HepG2 (cell line): ENCODE data around the gene XXYLT1. TPM values are rescaled to one million over a fixed set of nuclear protein-coding genes. Genes with fewer than 3 reads are reported as not detected.
A peak's percentile ranks its signal among the peaks of the same experiment; 100 is the strongest.
"Not testable (repeated sequence)": the region's sequence is repeated elsewhere in the genome, so short reads cannot be mapped to it uniquely, and the experiment has no call there.

Source experiments
- ATAC-seq: fragments of 200-7000 bp; cut with Tn5 transposase; 3 replicates; pipeline ENCODE4 v1.9.1; 2020; ENCODE audit warnings: mild to moderate bottlenecking, moderate library complexity
- BruUV-seq: library from RNA; stranded (reverse); fragments of 400-500 nt; replicated peaks from 2 replicates; lab custom pipeline; 2021; lab: Mats Ljungman, UMichigan
- CTCF ChIA-PET: fragments of 300-600 bp; formaldehyde crosslinking; extraction: SDS; loops from one replicate; lab custom pipeline; 2021; ENCODE audit warnings: low total read pairs, inconsistent platforms, low intra/inter-chr PET ratio; lab: Yijun Ruan, JAX
- POLR2A ChIA-PET: fragments of 350-600 bp; sonication (Branson Sonifier 250); formaldehyde crosslinking; loops from one replicate; lab custom pipeline; 2020; ENCODE audit warnings: antibody characterized with exemption, inconsistent platforms; lab: Yijun Ruan, JAX
- DNase-seq: peaks from one replicate; pipeline ENCODE4 v3.0.0-alpha.2; 2015; ENCODE audit warnings: low spot score
- FAIRE-seq: peaks from 3 replicates; lab custom pipeline; 2011; peaks lifted over from hg19 to GRCh38; lab: Jason Lieb, UNC
- H2AFZ ChIP-seq: one replicate; pipeline ENCODE4 v1.6.1; 2011; ENCODE audit warnings: low read length, inconsistent platforms
- H3K27ac ChIP-seq: fragments of 300-600 bp; 3 replicates; pipeline ENCODE4 v1.8.0; 2011; ENCODE audit warnings: mixed run types, mild to moderate bottlenecking, mixed read lengths, low read length, inconsistent platforms; ENCODE audit not compliant: insufficient read depth; ENCODE audit errors: extremely low read length
- H3K27me3 ChIP-seq, 2 experiments: fragments of 200-600 bp in 1 of 2; 2 replicates in 1 of 2; 3 replicates in 1 of 2; pipeline versions ENCODE4 v1.6.0 to v1.8.0; 2011; ENCODE audit warnings: low read length in 2 of 2, mild to moderate bottlenecking in 2 of 2, moderate library complexity in 2 of 2, inconsistent platforms in 1 of 2; ENCODE audit not compliant: insufficient read depth in 2 of 2, control insufficient read depth in 1 of 2
- H3K36me3 ChIP-seq, 2 experiments: fragments of 200-600 bp in 1 of 2; replicated peaks in 1 of 2; 2 replicates in 1 of 2; 3 replicates in 1 of 2; pipeline versions ENCODE4 v1.5.1 to v1.8.0; 2011; ENCODE audit warnings: low read length in 2 of 2, inconsistent platforms in 1 of 2; ENCODE audit not compliant: insufficient read depth in 2 of 2, control insufficient read depth in 1 of 2
- H3K4me1 ChIP-seq: 2 replicates; pipeline ENCODE4 v1.5.1; 2012; ENCODE audit warnings: low read length, inconsistent platforms; ENCODE audit not compliant: insufficient read depth
- H3K4me2 ChIP-seq: 2 replicates; pipeline ENCODE4 v1.6.0; 2011; ENCODE audit warnings: low read depth, low read length, inconsistent platforms
- H3K4me3 ChIP-seq, 3 experiments: fragments of 200-600 bp in 1 of 3; sonication (generic), shearing (Covaris generic) in 1 of 3; replicated peaks in 1 of 3; 2 replicates each; pipeline ENCODE4 v1.5.1; 2011 to 2016; ENCODE audit warnings: low read length in 3 of 3, inconsistent platforms in 2 of 3, low read depth in 2 of 3, mild to moderate bottlenecking in 2 of 3, control low read depth in 1 of 3, mixed read lengths in 1 of 3; ENCODE audit not compliant: insufficient read depth in 1 of 3
- H3K79me2 ChIP-seq: one replicate; pipeline ENCODE4 v1.6.1; 2011; ENCODE audit warnings: low read length, inconsistent platforms; ENCODE audit not compliant: insufficient read depth
- H3K9ac ChIP-seq: 2 replicates; pipeline ENCODE4 v1.6.0; 2011; ENCODE audit warnings: mild to moderate bottlenecking, low read depth, low read length, inconsistent platforms; ENCODE audit not compliant: insufficient read depth
- H3K9me3 ChIP-seq: 2 replicates; pipeline ENCODE4 v1.5.1; 2012; ENCODE audit warnings: mild to moderate bottlenecking, low read length
- H4K20me1 ChIP-seq: 2 replicates; pipeline ENCODE4 v1.6.0; 2011; ENCODE audit warnings: inconsistent platforms, mild to moderate bottlenecking, low read length, moderate library complexity; ENCODE audit not compliant: insufficient read depth
- ARID5B ChIP-seq: IDR thresholded peaks from 2 replicates; pipeline ENCODE4 v1.4.0; 2020; ENCODE audit warnings: mild to moderate bottlenecking, missing genetic modification reagents
- FOXA1 ChIP-seq, 2 experiments: fragments of 450-650 bp in 1 of 2; sonication (generic) in 1 of 2; formaldehyde crosslinking in 1 of 2; IDR thresholded peaks; 2 replicates each; pipeline versions ENCODE4 v1.4.0 to v1.6.1; 2016 to 2020; ENCODE audit warnings: missing genetic modification reagents in 1 of 2
- FOXA3 ChIP-seq: IDR thresholded peaks from 2 replicates; pipeline ENCODE4 v1.6.1; 2016; ENCODE audit warnings: missing genetic modification reagents, missing compliant biosample characterization
- FOXP1 ChIP-seq, 2 experiments: fragments of 450-650 bp in 1 of 2; IDR thresholded peaks; 2 replicates each; pipeline ENCODE4 v1.6.1; 2017 to 2018; ENCODE audit warnings: antibody characterized with exemption in 1 of 2
- GATAD2A ChIP-seq: IDR thresholded peaks from 2 replicates; pipeline ENCODE4 v1.6.1; 2016
- MED1 ChIP-seq: sonication (generic); formaldehyde crosslinking; IDR thresholded peaks from 2 replicates; pipeline ENCODE4 v1.4.0; 2020; ENCODE audit warnings: missing genetic modification reagents
- RARA ChIP-seq: IDR thresholded peaks from 2 replicates; pipeline ENCODE4 v1.6.1; 2016; ENCODE audit warnings: missing genetic modification reagents, missing compliant biosample characterization
- TBX3 ChIP-seq: fragments of 450-650 bp; IDR thresholded peaks from 2 replicates; pipeline ENCODE4 v1.6.1; 2017; ENCODE audit warnings: antibody characterized with exemption, mild to moderate bottlenecking, inconsistent platforms, borderline replicate concordance
- TCF7 ChIP-seq: sonication (generic); IDR thresholded peaks from 2 replicates; pipeline ENCODE4 v1.6.1; 2016; ENCODE audit warnings: antibody characterized with exemption, low read depth
- WGBS: methylation state at CpG from one replicate; pipeline ENCODE4 v1.1.6; 2017; ENCODE audit warnings: low lambda C conversion rate; 5-methylcytosine and 5-hydroxymethylcytosine counted together
- in situ Hi-C: cut with HindIII; loops from 2 replicates; pipeline ENCODE4 v1.10.0; 2017; ENCODE audit warnings: low pct_unique_long_range_greater_than_20kb; ENCODE audit not compliant: extremely low pct_ligation_motif_present
- intact Hi-C: fragments of 100-400 bp; cut with micrococcal nuclease; formaldehyde crosslinking; loops from one replicate; pipeline ENCODE4 v1.10.0; 2022; ENCODE audit not compliant: unreplicated experiment
- polyA plus RNA-seq, 8 experiments: library from polyadenylated mRNA; depleted of rRNA in 3 of 8; stranded (reverse) in 7 of 8; unstranded in 1 of 8; fragments of >200 nt; fragmentation: Illumina TruSeq in 4 of 8; extraction: Trizol in 4 of 8; gene quantifications; 2 replicates each; pipeline versions ENCODE4 v1.2.1 to v1.2.3, GENCODE V29; 2011 to 2016; ENCODE audit warnings: low read depth in 4 of 8, missing spikeins in 1 of 8, mixed read lengths in 1 of 8; ENCODE audit not compliant: insufficient read depth in 1 of 8
- total RNA-seq, 5 experiments: library from RNA; depleted of rRNA; stranded (reverse); fragments of >200 nt; fragmentation: Illumina TruSeq; extraction: Trizol; gene quantifications; 2 replicates each; pipeline ENCODE4 v1.2.3, GENCODE V29; 2016; ENCODE audit warnings: low read depth in 1 of 5
- TF ChIP-seq, protein P1 (sequence below): sonication (generic); formaldehyde crosslinking; IDR thresholded peaks from 2 replicates; pipeline ENCODE4 v1.4.0; 2020; ENCODE audit warnings: missing genetic modification reagents, borderline replicate concordance

Gene XXYLT1
- total and polyA plus RNA-seq, 2 of the 13 experiments (the other 11 are each of a cell fraction or from before 2014, with no cell fraction given) = 17.7 to 19.0 TPM

DNA sequence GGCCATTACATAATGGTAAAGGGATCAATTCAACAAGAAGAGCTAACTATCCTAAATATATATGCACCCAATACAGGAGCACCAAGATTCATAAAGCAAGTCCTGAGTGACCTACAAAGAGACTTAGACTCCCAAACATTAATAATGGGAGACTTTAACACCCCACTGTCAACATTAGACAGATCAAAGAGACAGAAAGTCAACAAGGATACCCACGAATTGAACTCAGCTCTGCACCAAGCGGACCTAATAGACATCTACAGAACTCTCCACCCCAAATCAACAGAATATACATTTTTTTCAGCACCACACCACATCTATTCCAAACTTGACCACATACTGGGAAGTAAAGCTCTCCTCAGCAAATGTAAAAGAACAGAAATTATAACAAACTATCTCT lies 55.4 kb downstream of the XXYLT1 start:
- POLR2A ChIA-PET, CTCF ChIA-PET: not testable (repeated sequence)
- WGBS = 13% methylated on average over 2 of the region's 2 CpGs

More for the DNA sequence above, 55.4 kb downstream of the XXYLT1 start:
- H3K9me3 ChIP-seq; in situ Hi-C loops; H3K27me3 ChIP-seq; H3K4me2 ChIP-seq; FAIRE-seq; ATAC-seq; DNase-seq; BruUV-seq; H3K79me2 ChIP-seq; intact Hi-C loops; H3K9ac ChIP-seq; H4K20me1 ChIP-seq; H2AFZ ChIP-seq; H3K4me3 ChIP-seq; H3K36me3 ChIP-seq; H3K27ac ChIP-seq; TF ChIP-seq FOXP1 (IDR thresholded peaks at IDR 0.05): not testable (repeated sequence)
- TF ChIP-seq FOXP1 (CRISPR knock-in tag; IDR thresholded peaks at IDR 0.05) (peak; percentile 30; the same call in 1 of the 2 replicates), FOXA3 (CRISPR knock-in tag) (peak; percentile 64), RARA (CRISPR knock-in tag) (peak; percentile 45; the same call in 1 of the 2 replicates), TBX3 (peak; percentile 55; the same call in 1 of the 2 replicates), MED1 (CRISPR knock-in tag) (0 out of 2 replicates have a peak, but pooled peaks have one; percentile 25), TCF7 (0 out of 2 replicates have a peak, but pooled peaks have one; percentile 9), GATAD2A (CRISPR knock-in tag) (0 out of 2 replicates have a peak, but pooled peaks have one; percentile 17), FOXA1 (IDR thresholded peaks at IDR 0.05) (peak; percentile 63), FOXA1 (CRISPR knock-in tag; IDR thresholded peaks at IDR 0.05) (peak; percentile 62), ARID5B (CRISPR knock-in tag) (peak; percentile 22; the same call in 1 of the 2 replicates)
- TF ChIP-seq, protein P1, sequence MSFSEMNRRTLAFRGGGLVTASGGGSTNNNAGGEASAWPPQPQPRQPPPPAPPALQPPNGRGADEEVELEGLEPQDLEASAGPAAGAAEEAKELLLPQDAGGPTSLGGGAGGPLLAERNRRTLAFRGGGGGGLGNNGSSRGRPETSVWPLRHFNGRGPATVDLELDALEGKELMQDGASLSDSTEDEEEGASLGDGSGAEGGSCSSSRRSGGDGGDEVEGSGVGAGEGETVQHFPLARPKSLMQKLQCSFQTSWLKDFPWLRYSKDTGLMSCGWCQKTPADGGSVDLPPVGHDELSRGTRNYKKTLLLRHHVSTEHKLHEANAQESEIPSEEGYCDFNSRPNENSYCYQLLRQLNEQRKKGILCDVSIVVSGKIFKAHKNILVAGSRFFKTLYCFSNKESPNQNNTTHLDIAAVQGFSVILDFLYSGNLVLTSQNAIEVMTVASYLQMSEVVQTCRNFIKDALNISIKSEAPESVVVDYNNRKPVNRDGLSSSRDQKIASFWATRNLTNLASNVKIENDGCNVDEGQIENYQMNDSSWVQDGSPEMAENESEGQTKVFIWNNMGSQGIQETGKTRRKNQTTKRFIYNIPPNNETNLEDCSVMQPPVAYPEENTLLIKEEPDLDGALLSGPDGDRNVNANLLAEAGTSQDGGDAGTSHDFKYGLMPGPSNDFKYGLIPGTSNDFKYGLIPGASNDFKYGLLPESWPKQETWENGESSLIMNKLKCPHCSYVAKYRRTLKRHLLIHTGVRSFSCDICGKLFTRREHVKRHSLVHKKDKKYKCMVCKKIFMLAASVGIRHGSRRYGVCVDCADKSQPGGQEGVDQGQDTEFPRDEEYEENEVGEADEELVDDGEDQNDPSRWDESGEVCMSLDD = peak; percentile 58; the same call in 1 of the 2 replicates
- H3K4me1 ChIP-seq = peaks cover 36% of the 10 kb centered on the region
